ENCODE results near the gene ZNF316.

Gene ZNF316

DNA sequence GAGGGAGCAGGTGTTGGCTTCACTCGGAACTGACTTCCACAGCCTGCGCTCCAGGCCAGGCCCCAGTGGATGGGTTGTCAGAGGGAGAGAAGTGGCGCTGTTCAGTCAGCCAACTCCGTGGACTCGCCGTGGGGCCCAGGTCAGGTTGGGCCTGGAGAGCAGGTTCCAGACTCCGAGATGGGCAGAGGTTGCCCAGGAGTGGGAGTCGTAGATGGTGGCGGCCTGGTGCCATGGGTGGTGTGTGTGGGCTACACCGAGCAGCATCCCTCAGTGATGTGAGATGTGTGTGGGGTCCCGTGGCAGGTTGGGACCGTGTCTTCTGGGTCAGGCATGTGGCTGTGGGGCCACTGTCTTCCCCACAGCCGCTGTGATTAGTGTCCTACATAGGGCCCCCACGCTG is 10.4 kb downstream of the ZNF316 start:
- no peaks in the 10 kb centered on the region for H3K27me3 Mint-ChIP-seq
- intact Hi-C loops (cut with micrococcal nuclease) = no loop called here
- no peak overlapping the region for H3K4me3 Mint-ChIP-seq
- peaks cover 100% of the 10 kb centered on the region for H3K36me3 Mint-ChIP-seq (ENCODE audit: low read depth)
- H3K9me3 Mint-ChIP-seq = peaks cover 42% of the 10 kb centered on the region
- no peaks in the 10 kb centered on the region for H3K4me1 Mint-ChIP-seq (ENCODE audit: low read depth)
- no peak overlapping the region for H3K27ac Mint-ChIP-seq

DNA sequence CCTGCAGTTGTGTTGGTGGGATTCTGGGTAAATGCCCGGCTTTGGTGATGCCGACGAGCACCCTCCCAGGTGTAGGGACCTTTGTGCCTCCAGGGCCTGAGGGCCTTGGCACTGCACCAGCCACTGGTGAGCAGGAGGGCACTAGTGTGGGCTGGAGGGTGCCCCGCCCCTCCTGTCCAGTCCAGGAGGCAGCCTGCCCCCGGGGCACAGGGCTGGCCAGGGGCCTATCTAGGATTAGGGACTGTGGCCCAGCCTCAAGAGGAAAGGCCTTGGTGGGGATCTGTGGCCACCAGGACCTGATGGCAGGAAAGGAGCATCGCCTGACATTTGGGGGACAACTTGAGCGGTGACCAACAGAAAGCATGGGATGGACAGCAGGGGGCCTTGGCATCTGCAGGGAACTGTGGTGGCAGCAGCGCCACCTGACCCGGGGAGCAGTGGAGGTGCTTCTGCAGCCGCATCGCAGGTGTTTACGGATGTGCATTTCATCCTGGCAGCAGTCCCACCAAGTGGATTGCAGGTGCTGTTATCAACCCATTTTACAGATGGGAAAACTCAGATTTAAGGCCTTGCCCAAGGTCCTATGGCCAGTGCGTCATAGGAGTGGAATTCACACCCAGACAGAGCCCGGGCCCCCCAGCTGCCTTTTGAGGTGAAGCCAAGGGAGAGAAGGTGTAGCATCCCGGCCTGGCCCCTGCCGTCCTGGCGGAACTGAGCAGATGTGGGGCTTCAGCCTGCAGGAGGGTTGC is 11.1 kb downstream of the ZNF316 start:
- Mint-ChIP-seq H3K27ac (no peak overlapping the region), H3K4me1 (ENCODE audit: low read depth) (no peaks in the 10 kb centered on the region), H3K27me3 (no peaks in the 10 kb centered on the region), H3K9me3 (peaks cover 43% of the 10 kb centered on the region), H3K4me3 (no peak overlapping the region), H3K36me3 (ENCODE audit: low read depth) (peaks cover 100% of the 10 kb centered on the region)
- intact Hi-C loops (cut with micrococcal nuclease) = no loop called here

DNA sequence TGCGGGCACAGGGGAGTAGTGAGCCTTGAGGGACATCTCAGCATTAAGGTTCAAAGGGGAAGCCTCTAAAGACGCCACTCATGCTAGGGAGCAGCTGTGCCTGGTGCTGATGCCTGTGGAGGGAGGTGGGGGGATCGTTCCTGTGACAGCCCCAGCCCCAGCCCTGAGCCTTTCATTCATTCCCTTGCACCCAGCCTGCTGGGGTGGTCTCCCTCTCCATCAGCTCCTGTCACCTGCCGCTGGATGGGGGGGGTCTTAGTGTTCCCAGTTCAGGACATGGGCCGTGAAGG is 11.6 kb downstream of the ZNF316 start:
- Mint-ChIP-seq H3K36me3 (ENCODE audit: low read depth) (peaks cover 100% of the 10 kb centered on the region), H3K27me3 (no peaks in the 10 kb centered on the region), H3K9me3 (peaks cover 43% of the 10 kb centered on the region), H3K4me1 (ENCODE audit: low read depth) (no peaks in the 10 kb centered on the region), H3K27ac (no peak overlapping the region), H3K4me3 (no peak overlapping the region)
- intact Hi-C loops (cut with micrococcal nuclease) = no loop called here

DNA sequence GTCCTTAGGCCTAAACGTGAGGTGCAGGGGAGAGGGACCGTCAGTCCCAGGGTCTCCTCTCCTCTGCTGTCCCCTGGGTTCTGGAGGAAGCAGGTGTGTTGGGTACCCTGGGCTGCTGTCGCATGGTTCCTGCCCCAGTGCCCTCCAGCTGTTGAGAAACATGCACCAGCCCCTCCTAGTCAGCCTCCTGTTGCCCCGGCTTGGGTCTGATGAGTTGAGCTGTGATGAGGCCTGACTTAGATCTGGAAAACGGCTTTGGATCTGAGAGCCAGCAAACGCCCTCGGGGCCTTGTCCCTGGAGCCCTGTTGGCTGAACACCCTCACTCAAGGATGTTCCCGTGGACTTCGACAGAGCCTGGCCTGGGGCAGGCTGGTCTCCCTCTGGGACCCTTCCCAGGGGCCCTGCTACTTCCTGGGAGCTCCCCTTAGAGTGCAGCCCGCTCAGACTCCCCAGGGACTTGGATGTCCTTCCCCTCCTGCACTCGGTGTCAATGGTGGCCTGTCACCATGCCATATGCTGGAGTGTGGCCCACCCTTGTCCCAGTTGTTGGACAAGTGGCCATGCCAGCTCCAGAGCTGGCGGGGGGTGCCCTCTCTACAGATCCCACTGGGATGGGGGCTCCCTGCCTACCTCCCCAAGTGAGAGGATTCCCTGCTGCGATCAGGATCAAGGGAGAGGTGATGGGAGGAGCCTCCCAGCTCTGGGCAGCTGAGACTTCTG is 12.3 kb downstream of the ZNF316 start:
- intact Hi-C loops (cut with micrococcal nuclease) = no loop called here
- H3K27me3 Mint-ChIP-seq = no peaks in the 10 kb centered on the region
- H3K9me3 Mint-ChIP-seq = peaks cover 43% of the 10 kb centered on the region
- H3K36me3 Mint-ChIP-seq (ENCODE audit: low read depth) = peaks cover 100% of the 10 kb centered on the region
- H3K4me1 Mint-ChIP-seq (ENCODE audit: low read depth) = no peaks in the 10 kb centered on the region
- H3K4me3 Mint-ChIP-seq = no peak overlapping the region
- H3K27ac Mint-ChIP-seq = no peak overlapping the region

DNA sequence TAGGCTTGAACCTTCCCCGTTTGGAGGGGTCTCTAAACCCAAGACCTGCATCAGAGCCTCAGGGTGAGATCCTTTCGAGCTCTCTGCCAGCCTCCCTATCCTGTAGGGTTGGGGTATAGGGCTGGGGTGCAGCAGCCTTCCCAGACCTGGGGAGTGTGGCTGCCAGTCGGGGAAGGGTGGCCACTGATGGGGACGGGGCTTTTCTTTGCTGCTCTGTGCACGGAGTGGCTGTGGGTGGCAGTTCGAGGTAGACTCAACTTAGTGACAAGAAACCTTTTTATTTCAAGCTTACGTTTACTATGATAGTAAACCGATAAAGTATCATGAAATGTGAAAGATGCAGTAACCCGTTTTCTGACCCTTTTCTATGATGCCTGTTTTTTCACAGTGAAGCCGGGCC is 13.0 kb downstream of the ZNF316 start:
- Mint-ChIP-seq H3K27ac (no peak overlapping the region), H3K36me3 (ENCODE audit: low read depth) (peaks cover 100% of the 10 kb centered on the region), H3K4me1 (ENCODE audit: low read depth) (no peaks in the 10 kb centered on the region), H3K27me3 (no peaks in the 10 kb centered on the region), H3K4me3 (no peak overlapping the region), H3K9me3 (peaks cover 43% of the 10 kb centered on the region)
- intact Hi-C loops (cut with micrococcal nuclease) = no loop called here

DNA sequence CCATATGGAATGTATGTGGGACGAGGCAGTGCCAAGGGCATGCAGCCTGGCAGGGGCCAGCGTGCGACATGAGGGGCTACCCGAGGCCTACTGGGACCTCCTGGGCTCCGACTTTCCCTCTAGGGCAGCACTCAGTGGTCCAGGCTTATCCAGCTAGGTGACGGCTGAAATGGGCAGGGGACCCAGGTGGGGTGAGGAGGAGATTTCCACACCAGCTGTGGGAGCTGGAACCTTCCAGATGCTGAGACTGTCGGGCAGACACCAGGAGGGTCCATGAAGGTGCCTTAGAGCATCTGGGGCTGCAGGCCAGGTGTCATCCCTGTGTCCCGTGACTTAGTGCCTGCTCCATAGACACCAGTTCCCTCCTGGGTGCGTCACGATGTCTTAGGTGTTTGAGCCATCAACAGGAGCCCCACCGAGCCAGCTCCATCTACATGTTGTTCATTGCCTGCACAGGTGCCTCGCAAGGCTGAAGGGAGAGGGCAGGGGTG is 13.4 kb downstream of the ZNF316 start:
- H3K4me3 Mint-ChIP-seq = no peak overlapping the region
- H3K36me3 Mint-ChIP-seq (ENCODE audit: low read depth) = peaks cover 100% of the 10 kb centered on the region
- no peak overlapping the region for H3K27ac Mint-ChIP-seq
- no peaks in the 10 kb centered on the region for H3K4me1 Mint-ChIP-seq (ENCODE audit: low read depth)
- intact Hi-C loops (cut with micrococcal nuclease) = no loop called here
- H3K27me3 Mint-ChIP-seq = no peaks in the 10 kb centered on the region
- H3K9me3 Mint-ChIP-seq = peaks cover 43% of the 10 kb centered on the region

DNA sequence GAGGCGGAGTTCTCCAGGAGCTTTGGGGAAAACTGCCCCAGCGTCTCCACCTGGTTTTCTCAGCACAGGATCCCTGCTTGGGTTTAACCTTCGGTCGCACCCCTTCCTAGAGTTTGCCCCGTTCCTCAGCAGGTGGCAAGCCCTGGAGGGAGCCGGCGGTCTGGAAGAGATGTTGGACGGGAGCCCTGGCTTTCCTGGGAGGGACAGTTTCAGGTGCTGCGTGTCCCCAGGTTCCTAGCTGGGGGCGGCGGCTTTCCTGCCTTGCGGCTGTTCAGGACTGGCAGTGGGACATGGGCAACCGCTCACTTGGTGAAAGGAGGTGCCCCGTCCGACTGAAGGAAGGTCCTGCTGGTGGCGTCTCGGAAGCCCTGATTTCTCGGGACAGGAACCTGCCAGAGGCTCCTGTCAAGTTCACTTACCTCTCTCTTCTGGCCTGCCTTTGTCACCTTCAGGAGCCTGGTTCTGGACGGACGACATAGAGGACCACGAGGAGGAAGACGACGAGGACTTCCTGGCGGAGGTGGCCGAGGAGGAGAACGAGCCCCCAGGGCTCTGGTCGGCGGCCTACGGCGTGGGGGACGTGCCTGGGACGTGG is 14.8 kb downstream of the ZNF316 start:
- no peak overlapping the region for H3K27ac Mint-ChIP-seq
- H3K4me3 Mint-ChIP-seq = no peak overlapping the region
- intact Hi-C loops (cut with micrococcal nuclease) = no loop called here
- no peaks in the 10 kb centered on the region for H3K4me1 Mint-ChIP-seq (ENCODE audit: low read depth)
- H3K27me3 Mint-ChIP-seq = no peaks in the 10 kb centered on the region
- H3K36me3 Mint-ChIP-seq (ENCODE audit: low read depth) = peaks cover 94% of the 10 kb centered on the region
- H3K9me3 Mint-ChIP-seq = peaks cover 43% of the 10 kb centered on the region

DNA sequence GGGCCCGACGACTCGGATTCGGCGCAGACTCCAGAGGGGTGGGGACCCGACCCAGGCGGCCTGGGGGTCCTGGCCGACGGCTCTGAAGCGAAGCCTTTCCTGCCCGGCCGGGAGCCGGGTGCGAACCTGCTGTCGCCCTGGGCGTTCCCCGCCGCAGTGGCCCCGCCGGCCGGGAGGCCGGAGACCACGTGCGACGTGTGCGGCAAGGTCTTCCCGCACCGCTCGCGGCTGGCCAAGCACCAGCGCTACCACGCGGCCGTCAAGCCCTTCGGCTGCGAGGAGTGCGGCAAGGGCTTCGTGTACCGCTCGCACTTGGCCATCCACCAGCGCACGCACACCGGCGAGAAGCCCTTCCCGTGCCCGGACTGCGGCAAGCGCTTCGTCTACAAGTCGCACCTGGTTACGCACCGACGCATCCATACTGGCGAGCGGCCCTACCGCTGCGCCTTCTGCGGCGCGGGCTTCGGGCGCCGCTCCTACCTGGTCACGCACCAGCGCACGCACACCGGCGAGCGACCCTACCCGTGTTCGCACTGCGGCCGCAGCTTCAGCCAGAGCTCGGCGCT is 15.4 kb downstream of the ZNF316 start:
- Mint-ChIP-seq H3K27ac (no peak overlapping the region), H3K4me3 (no peak overlapping the region), H3K36me3 (ENCODE audit: low read depth) (peaks cover 88% of the 10 kb centered on the region), H3K4me1 (ENCODE audit: low read depth) (no peaks in the 10 kb centered on the region), H3K27me3 (no peaks in the 10 kb centered on the region), H3K9me3 (peaks cover 43% of the 10 kb centered on the region)
- intact Hi-C loops (cut with micrococcal nuclease) = no loop called here

DNA sequence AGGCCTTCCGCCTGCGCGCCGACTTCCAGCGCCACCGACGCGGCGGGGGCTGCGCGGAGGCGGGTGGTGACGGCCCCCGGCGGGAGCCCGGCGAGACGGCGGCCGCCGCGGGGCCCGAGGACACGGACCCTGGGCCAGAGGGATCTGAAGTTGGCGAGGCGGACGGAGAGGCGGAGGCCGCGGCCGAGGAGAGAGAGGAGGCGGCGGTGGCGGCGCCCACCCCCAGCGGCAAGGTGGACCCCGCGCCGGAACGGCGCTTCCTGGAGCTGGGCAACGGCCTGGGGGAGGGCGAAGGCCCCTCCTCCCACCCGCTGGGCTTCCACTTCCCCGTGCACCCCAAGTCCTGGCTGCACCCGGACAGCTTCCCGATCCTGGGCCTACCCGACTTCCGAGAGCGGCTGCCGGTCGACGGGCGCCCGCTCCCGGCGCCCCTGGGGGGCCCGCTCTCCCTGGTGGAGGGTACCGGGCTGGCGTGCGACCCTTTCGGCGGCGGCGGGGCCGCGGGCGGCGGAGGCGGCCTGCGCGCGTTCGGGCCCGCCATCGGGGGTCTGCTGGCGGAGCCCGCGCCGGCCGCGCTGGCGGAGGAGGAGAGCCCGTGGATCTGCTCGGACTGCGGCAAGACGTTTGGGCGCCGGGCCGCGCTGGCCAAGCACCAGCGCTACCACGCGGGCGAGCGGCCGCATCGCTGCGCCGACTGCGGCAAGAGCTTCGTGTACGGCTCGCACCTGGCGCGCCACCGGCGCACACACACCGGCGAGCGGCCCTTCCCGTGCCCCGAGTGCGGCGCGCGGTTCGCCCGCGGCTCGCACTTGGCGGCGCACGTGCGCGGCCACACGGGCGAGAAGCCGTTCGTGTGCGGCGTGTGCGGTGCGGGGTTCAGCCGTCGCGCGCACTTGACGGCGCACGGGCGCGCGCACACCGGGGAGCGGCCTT is 16.2 kb downstream of the ZNF316 start:
- peaks cover 80% of the 10 kb centered on the region for H3K36me3 Mint-ChIP-seq (ENCODE audit: low read depth)
- H3K9me3 Mint-ChIP-seq = peaks cover 42% of the 10 kb centered on the region
- no peak overlapping the region for H3K4me3 Mint-ChIP-seq
- no peak overlapping the region for H3K27ac Mint-ChIP-seq
- no peaks in the 10 kb centered on the region for H3K4me1 Mint-ChIP-seq (ENCODE audit: low read depth)
- intact Hi-C loops (cut with micrococcal nuclease) = no loop called here
- no peaks in the 10 kb centered on the region for H3K27me3 Mint-ChIP-seq

DNA sequence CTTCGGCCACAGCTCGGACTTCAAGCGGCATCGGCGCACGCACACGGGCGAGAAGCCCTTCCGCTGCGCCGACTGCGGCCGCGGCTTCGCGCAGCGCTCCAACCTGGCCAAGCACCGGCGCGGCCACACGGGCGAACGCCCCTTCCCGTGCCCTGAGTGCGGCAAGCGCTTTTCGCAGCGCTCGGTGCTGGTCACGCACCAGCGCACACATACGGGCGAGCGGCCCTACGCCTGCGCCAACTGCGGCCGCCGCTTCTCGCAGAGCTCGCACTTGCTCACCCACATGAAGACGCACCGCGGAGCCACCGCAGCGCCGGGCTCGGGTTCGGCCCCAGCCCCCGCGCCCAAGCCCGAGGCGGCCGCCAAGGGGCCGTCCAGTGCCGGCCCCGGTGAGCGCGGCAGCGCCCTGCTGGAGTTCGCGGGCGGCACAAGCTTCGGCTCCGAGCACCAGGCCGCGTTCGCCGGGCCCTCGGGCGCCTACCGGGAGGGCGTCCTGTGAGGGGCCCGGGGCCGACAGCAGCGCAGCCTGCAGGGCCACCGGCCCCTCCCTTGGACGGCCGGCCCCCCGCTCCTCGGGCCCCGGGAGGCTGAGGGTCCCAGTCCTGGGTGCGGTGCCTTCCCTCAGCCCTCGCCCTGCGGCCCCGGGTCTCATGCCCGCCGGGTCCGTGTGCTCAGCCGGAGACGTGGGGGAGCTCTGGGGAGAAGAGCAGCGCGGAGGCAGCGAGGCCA is 17.2 kb downstream of the ZNF316 start:
- no peaks in the 10 kb centered on the region for H3K27me3 Mint-ChIP-seq
- no peak overlapping the region for H3K4me3 Mint-ChIP-seq
- no peaks in the 10 kb centered on the region for H3K4me1 Mint-ChIP-seq (ENCODE audit: low read depth)
- no peak overlapping the region for H3K27ac Mint-ChIP-seq
- H3K36me3 Mint-ChIP-seq (ENCODE audit: low read depth) = peaks cover 71% of the 10 kb centered on the region
- intact Hi-C loops (cut with micrococcal nuclease) = no loop called here
- H3K9me3 Mint-ChIP-seq = peaks cover 33% of the 10 kb centered on the region

DNA sequence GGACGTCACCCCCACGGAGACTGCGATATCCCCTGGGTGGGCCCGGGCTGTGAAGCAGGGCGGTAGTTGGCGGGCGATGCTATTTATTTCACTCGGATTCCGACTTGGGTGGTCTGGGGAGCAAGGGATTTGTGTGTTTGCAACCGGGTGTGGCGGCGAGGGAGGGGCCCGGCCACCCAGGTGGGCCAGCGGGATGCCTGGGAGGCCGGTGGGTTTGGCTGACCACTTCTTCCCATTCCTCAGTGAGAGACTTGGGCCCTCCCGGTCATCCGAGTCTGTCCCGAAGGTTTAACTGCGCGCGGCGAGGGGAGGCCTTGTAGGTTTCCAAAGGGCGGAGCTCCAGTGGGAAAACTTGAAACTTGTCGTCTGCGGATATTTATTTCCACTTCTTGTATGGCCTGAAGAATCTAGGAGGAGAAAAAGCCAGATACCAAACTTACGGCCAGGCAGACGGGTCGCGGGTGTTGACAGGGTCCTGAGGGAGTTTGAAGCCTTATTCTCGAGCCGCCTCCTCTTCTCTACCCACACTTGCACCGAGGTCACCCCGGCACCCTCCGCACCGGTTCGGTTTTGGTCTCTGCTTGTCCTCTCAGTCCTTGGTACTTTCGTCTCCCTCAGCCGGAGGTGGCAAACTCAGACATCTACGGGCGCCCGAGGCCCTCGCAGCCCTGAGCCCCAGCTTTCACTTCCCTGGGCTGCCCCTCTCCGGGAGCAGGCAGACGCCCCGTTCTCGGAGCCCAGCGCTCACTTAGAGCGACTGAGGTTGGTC is 17.9 kb downstream of the ZNF316 start:
- Mint-ChIP-seq H3K27me3 (peaks cover 2% of the 10 kb centered on the region), H3K4me1 (ENCODE audit: low read depth) (no peaks in the 10 kb centered on the region), H3K27ac (no peak overlapping the region), H3K36me3 (ENCODE audit: low read depth) (peaks cover 63% of the 10 kb centered on the region), H3K9me3 (peaks cover 25% of the 10 kb centered on the region), H3K4me3 (no peak overlapping the region)
- intact Hi-C loops (cut with micrococcal nuclease) = no loop called here

DNA sequence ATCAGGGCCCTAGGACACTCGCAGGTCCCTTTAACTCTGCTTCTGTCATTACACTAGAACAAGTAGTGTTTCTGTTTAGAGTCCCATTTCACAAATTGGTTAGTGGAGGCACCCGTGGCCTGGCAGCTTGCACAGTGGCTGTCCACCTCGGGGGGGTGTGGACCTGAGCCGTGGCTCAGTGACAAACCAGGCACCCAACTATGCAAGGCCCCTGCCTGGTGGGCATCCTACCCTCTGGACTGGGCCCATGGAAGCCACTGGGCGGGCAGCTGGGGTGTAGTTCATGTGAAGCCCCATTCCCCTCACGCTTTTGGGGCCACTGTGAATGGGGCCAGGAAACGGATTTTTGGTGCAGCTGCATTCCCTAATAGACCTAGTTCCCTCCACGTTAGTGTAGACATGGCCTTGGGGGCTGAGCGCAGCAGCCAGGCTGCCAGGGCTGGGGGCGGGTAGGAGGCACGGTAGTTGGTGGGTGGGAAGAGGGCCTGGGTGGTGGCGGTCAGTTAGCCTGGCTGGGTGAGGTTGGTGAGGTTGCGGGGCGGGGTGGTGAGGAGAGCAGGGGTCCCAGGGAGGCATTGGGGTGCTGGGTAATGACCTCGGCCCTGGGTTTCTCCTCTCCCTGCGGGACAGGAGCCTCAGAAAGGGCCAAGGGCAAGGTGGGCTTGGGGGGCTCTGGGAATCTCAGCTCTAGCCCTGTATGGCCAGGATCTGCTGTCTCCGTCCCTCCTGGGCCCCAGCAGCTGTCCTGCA is 18.7 kb downstream of the ZNF316 start:
- peaks cover 8% of the 10 kb centered on the region for H3K27me3 Mint-ChIP-seq
- H3K36me3 Mint-ChIP-seq (ENCODE audit: low read depth) = peaks cover 55% of the 10 kb centered on the region
- H3K9me3 Mint-ChIP-seq = peaks cover 17% of the 10 kb centered on the region
- intact Hi-C loops (cut with micrococcal nuclease) = no loop called here
- H3K27ac Mint-ChIP-seq = no peak overlapping the region
- no peak overlapping the region for H3K4me3 Mint-ChIP-seq
- H3K4me1 Mint-ChIP-seq (ENCODE audit: low read depth) = no peaks in the 10 kb centered on the region

Measured in dendritic cell treated with granulocyte-macrophage colony-stimulating factor and Interleukin-4, amounts not matched to agents 40 ng/mL and 50 ng/mL, for 4 days (primary cell).